Smooth muscle cell (in vitro differentiated cells): ENCODE results near the gene NKX2-4. TPM values are rescaled to one million over a fixed set of nuclear protein-coding genes. Genes with fewer than 3 reads are reported as not detected.

Source experiments
- DNase-seq: peaks from one replicate; lab custom pipeline; 2025; ENCODE audit not compliant: unreplicated experiment; lab: John Stamatoyannopoulos, UW
- H2AFZ ChIP-seq: fragments of 200-600 bp; sonication (generic); 2 replicates; pipeline ENCODE4 v1.6.0; 2016; ENCODE audit warnings: antibody characterized with exemption, low read depth, mild to moderate bottlenecking
- H3F3A ChIP-seq: fragments of 200-600 bp; sonication (generic); 2 replicates; pipeline ENCODE4 v1.6.0; 2017; ENCODE audit warnings: antibody characterized with exemption, low read depth
- H3K27ac ChIP-seq: fragments of 200-600 bp; sonication (generic); 2 replicates; pipeline ENCODE4 v1.5.1; 2016; ENCODE audit warnings: low read depth, mild to moderate bottlenecking
- H3K27me3 ChIP-seq: fragments of 200-600 bp; sonication (generic); 2 replicates; pipeline ENCODE4 v1.6.1; 2016; ENCODE audit warnings: low read depth, mild to moderate bottlenecking
- H3K36me3 ChIP-seq: fragments of 200-600 bp; sonication (generic); 2 replicates; pipeline ENCODE4 v1.5.1; 2016; ENCODE audit warnings: low read depth
- H3K4me1 ChIP-seq: fragments of 200-600 bp; sonication (generic); 2 replicates; pipeline ENCODE4 v1.5.1; 2016; ENCODE audit warnings: low read depth
- H3K4me2 ChIP-seq: fragments of 200-600 bp; sonication (generic); 2 replicates; pipeline ENCODE4 v1.6.0; 2016; ENCODE audit warnings: mild to moderate bottlenecking
- H3K4me3 ChIP-seq: fragments of 200-600 bp; sonication (generic); 2 replicates; pipeline ENCODE4 v1.5.1; 2016; ENCODE audit warnings: mild to moderate bottlenecking
- H3K79me2 ChIP-seq: fragments of 200-600 bp; sonication (generic); 2 replicates; pipeline ENCODE4 v1.6.0; 2016; ENCODE audit warnings: low read depth, mild to moderate bottlenecking
- H3K9ac ChIP-seq: fragments of 200-600 bp; sonication (generic); 2 replicates; pipeline ENCODE4 v1.6.0; 2016; ENCODE audit warnings: low read depth
- H3K9me3 ChIP-seq: fragments of 200-600 bp; sonication (generic); replicated peaks from 2 replicates; pipeline ENCODE4 v1.5.1; 2016; ENCODE audit warnings: low read depth
- H4K20me1 ChIP-seq: fragments of 200-600 bp; sonication (generic); 2 replicates; pipeline ENCODE4 v1.6.0; 2016; ENCODE audit warnings: low read depth
- CTCF ChIP-seq: fragments of 200-600 bp; sonication (generic); IDR thresholded peaks from 2 replicates; pipeline ENCODE4 v1.5.1; 2017; ENCODE audit warnings: borderline replicate concordance, mild to moderate bottlenecking, antibody characterized with exemption; ENCODE audit not compliant: insufficient read depth, poor library complexity, severe bottlenecking
- WGBS: methylation state at CpG from one replicate; pipeline ENCODE4 v1.1.7; 2016; ENCODE audit warnings: low lambda C conversion rate; 5-methylcytosine and 5-hydroxymethylcytosine counted together
- polyA plus RNA-seq: library from polyadenylated mRNA; unstranded; fragments of >200 nt; fragmentation: Nextera tagmentation; extraction: Ambion mirVana; gene quantifications from 2 replicates; pipeline ENCODE4 v1.2.1, GENCODE V29; 2016
- total RNA-seq: library from RNA; depleted of rRNA; stranded (reverse); fragments of >200 nt; gene quantifications from 2 replicates; pipeline ENCODE4 v1.2.3, GENCODE V29; 2014

NKX2-4 gene
- total and polyA plus RNA-seq, 2 experiments from 2014 or later = not detected

- no peak for TF ChIP-seq CTCF
- WGBS = 56% methylated on average over 3 of the region's 3 CpGs
These were observed 2.8 kb downstream of the NKX2-4 start for GRCh38 chr20:21394551-21394950.

GRCh38 chr20:21393816-21394519 is 3.4 kb downstream of the NKX2-4 start:
- Histone ChIP-seq H3K27ac (no peak overlapping the region), H2AFZ (no peak overlapping the region), H3K27me3 (peaks cover 100% of the 10 kb centered on the region), H3K9ac (no peak overlapping the region), H3K79me2 (no peaks in the 10 kb centered on the region), H3K4me1 (peaks cover 6% of the 10 kb centered on the region), H3K9me3 (no peaks in the 10 kb centered on the region), H3K4me3 (no peak overlapping the region), H3K4me2 (no peak overlapping the region), H3F3A (peaks cover 2% of the 10 kb centered on the region), H3K36me3 (no peaks in the 10 kb centered on the region), H4K20me1 (peaks cover 32% of the 10 kb centered on the region)
- 60% methylated on average over 4 of the region's 4 CpGs for WGBS
- no peak for TF ChIP-seq CTCF
- no peak for DNase-seq

More at GRCh38 chr20:21394551-21394950, 2.8 kb downstream of the NKX2-4 start:
- Histone ChIP-seq H3F3A (peaks cover 2% of the 10 kb centered on the region), H4K20me1 (peaks cover 30% of the 10 kb centered on the region), H3K36me3 (no peaks in the 10 kb centered on the region), H3K4me1 (peaks cover 6% of the 10 kb centered on the region), H3K9me3 (no peaks in the 10 kb centered on the region), H3K79me2 (no peaks in the 10 kb centered on the region), H3K27me3 (peaks cover 100% of the 10 kb centered on the region), H3K9ac (no peak overlapping the region), H3K27ac (no peak overlapping the region), H3K4me3 (no peak overlapping the region), H2AFZ (no peak overlapping the region), H3K4me2 (no peak overlapping the region)
- DNase-seq = no peak

GRCh38 chr20:21393166-21393565 is 4.2 kb downstream of the NKX2-4 start:
- DNase-seq = no peak
- Histone ChIP-seq H3K9ac (no peak overlapping the region), H3K27me3 (peaks cover 100% of the 10 kb centered on the region), H3F3A (peaks cover 2% of the 10 kb centered on the region), H3K4me3 (no peak overlapping the region), H3K4me1 (peaks cover 6% of the 10 kb centered on the region), H3K36me3 (no peaks in the 10 kb centered on the region), H3K4me2 (no peak overlapping the region), H2AFZ (no peak overlapping the region), H3K79me2 (no peaks in the 10 kb centered on the region), H3K9me3 (no peaks in the 10 kb centered on the region), H4K20me1 (peaks cover 37% of the 10 kb centered on the region), H3K27ac (no peak overlapping the region)
- 51% methylated on average over 4 of the region's 4 CpGs for WGBS
- no peak for TF ChIP-seq CTCF

GRCh38 chr20:21391972-21392352 is 5.4 kb downstream of the NKX2-4 start:
- Histone ChIP-seq H3K4me3 (no peak overlapping the region), H3K36me3 (no peaks in the 10 kb centered on the region), H4K20me1 (peaks cover 40% of the 10 kb centered on the region), H2AFZ (no peak overlapping the region), H3K9ac (no peak overlapping the region), H3K79me2 (no peaks in the 10 kb centered on the region), H3K9me3 (no peaks in the 10 kb centered on the region), H3F3A (peaks cover 2% of the 10 kb centered on the region), H3K4me2 (peak overlapping the region; percentile 77), H3K4me1 (peaks cover 6% of the 10 kb centered on the region), H3K27ac (no peak overlapping the region), H3K27me3 (peaks cover 93% of the 10 kb centered on the region)
- DNase-seq = no peak
- TF ChIP-seq CTCF = no peak
- 15% methylated on average over 10 of the region's 10 CpGs for WGBS
